ENCODE measurements around the gene CACNA1H. TPM values are rescaled to one million over a fixed set of nuclear protein-coding genes. Genes with fewer than 3 reads are reported as not detected.

The CACNA1H gene
- total RNA-seq, 1 experiment from 2014 or later: 31.1 TPM

DNA sequence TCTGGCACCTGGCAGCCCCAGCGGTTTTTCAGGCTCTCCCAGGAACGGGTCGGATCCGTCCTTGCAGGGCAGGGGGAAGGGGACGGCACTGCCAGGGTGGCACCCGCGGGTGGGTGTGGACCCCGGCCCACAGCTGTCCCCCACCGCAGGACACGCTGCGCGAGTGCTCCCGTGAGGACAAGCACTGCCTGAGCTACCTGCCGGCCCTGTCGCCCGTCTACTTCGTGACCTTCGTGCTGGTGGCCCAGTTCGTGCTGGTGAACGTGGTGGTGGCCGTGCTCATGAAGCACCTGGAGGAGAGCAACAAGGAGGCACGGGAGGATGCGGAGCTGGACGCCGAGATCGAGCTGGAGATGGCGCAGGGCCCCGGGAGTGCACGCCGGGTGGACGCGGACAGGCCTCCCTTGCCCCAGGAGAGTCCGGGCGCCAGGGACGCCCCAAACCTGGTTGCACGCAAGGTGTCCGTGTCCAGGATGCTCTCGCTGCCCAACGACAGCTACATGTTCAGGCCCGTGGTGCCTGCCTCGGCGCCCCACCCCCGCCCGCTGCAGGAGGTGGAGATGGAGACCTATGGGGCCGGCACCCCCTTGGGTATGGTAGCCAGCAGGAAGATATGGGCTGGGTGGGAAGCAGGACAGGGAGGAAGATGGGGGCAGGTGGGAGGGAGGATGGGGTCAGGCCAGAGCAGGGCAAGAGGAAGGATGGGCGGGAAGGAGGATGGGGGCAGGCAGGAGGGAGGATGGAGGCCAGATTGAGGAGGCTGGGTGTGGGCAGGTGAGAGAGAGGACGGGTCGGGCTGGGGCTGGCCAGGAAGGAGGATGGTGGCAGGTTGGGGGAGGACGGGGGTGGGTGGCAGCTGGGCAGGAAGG is 65.4 kb downstream of the CACNA1H start:
- Histone ChIP-seq H3K4me3 (ENCODE audit: low read depth in 2 of 2, low read length in 2 of 2) (no peak overlapping the region), H3K36me3 (ENCODE audit: control insufficient read depth, insufficient read depth, low read length) (no peaks in the 10 kb centered on the region), H3K9me3 (ENCODE audit: control insufficient read depth, insufficient read depth, low read depth, low read length) (no peaks in the 10 kb centered on the region), H3K27ac (ENCODE audit: low read length) (no peak overlapping the region), H3K4me1 (ENCODE audit: control insufficient read depth, insufficient read depth, low read length) (no peaks in the 10 kb centered on the region), H3K27me3 (ENCODE audit: control insufficient read depth, insufficient read depth, low read length) (no peaks in the 10 kb centered on the region)
- CTCF ChIA-PET: no interaction called here
- in situ Hi-C loops (cut with HindIII; ENCODE audit: low pct_unique_long_range_greater_than_20kb, low sequenced_read_pairs): no loop called here
- no TSS peak for BruUV-seq (replicated peaks)
- POLR2A ChIA-PET: no interaction called here
- no peak for TF ChIP-seq POLR2AphosphoS5 (IDR thresholded peaks at IDR 0.05; ENCODE audit: low read depth, low read length)
- TF ChIP-seq REST (IDR thresholded peaks at IDR 0.05; ENCODE audit: insufficient read depth in 1 of 2, low read depth in 2 of 2, low read length in 1 of 2): no peak
- TF ChIP-seq SIN3A (IDR thresholded peaks at IDR 0.05; ENCODE audit: borderline replicate concordance, insufficient read depth, low read depth, low read length): no peak
- TF ChIP-seq TCF7L2 (IDR thresholded peaks at IDR 0.05; ENCODE audit: low read depth, low read length): no peak
- no peak for TF ChIP-seq CTCF (IDR thresholded peaks at IDR 0.05)
- intact Hi-C loops (cut with micrococcal nuclease; ENCODE audit: unreplicated experiment): no loop called here
- DNase-seq (ENCODE audit: low read depth, low spot score): no peak
- no peak for ATAC-seq

GRCh38 chr16:1218930-1219611 is 66.2 kb downstream of the CACNA1H start:
- no peaks in the 10 kb centered on the region for H3K27me3 ChIP-seq (ENCODE audit: control insufficient read depth, insufficient read depth, low read length)
- no peak for ATAC-seq

More at GRCh38 chr16:1218930-1219611, 66.2 kb downstream of the CACNA1H start:
- intact Hi-C loops (cut with micrococcal nuclease; ENCODE audit: unreplicated experiment) (no loop called here), in situ Hi-C loops (cut with HindIII; ENCODE audit: low pct_unique_long_range_greater_than_20kb, low sequenced_read_pairs) (no loop called here)
- Histone ChIP-seq H3K4me3 (ENCODE audit: low read depth in 2 of 2, low read length in 2 of 2) (no peak overlapping the region), H3K4me1 (ENCODE audit: control insufficient read depth, insufficient read depth, low read length) (no peaks in the 10 kb centered on the region; the same call in 1 of the 2 replicates), H3K36me3 (ENCODE audit: control insufficient read depth, insufficient read depth, low read length) (no peaks in the 10 kb centered on the region), H3K27ac (ENCODE audit: low read length) (no peak overlapping the region), H3K9me3 (ENCODE audit: control insufficient read depth, insufficient read depth, low read depth, low read length) (no peaks in the 10 kb centered on the region)
- DNase-seq (ENCODE audit: low read depth, low spot score): no peak
- CTCF ChIA-PET: no interaction called here
- POLR2A ChIA-PET: no interaction called here
- BruUV-seq (replicated peaks): no TSS peak
- TF ChIP-seq REST (IDR thresholded peaks at IDR 0.05; ENCODE audit: insufficient read depth in 1 of 2, low read depth in 2 of 2, low read length in 1 of 2) (no peak), CTCF (IDR thresholded peaks at IDR 0.05) (no peak), TCF7L2 (IDR thresholded peaks at IDR 0.05; ENCODE audit: low read depth, low read length) (no peak), POLR2AphosphoS5 (IDR thresholded peaks at IDR 0.05; ENCODE audit: low read depth, low read length) (no peak), SIN3A (IDR thresholded peaks at IDR 0.05; ENCODE audit: borderline replicate concordance, insufficient read depth, low read depth, low read length) (no peak)
